ENCODE measurements around the gene DNM1. TPM values are rescaled to one million over a fixed set of nuclear protein-coding genes. Genes with fewer than 3 reads are reported as not detected.

DNM1 gene
- total and polyA plus RNA-seq, 3 experiments from 2014 or later, result 0.18 to 0.66 (median 0.26) TPM

- Mint-ChIP-seq H3K4me1 (peaks cover 0 to 3% (median 0%) of the 10 kb centered on the region in 3 donors), H3K4me3 (no peak overlapping the region), H3K27me3 (peaks cover 0 to 2% of the 10 kb centered on the region in 2 donors), H3K9me3 (no peaks in the 10 kb centered on the region), H3K36me3 (peaks cover 0 to 65% (median 13%) of the 10 kb centered on the region in 3 donors), H3K27ac (peak overlapping the region in 1 of 8 donors; percentile 52)
- POLR2A ChIA-PET, result no interaction called here
- no peaks in the 10 kb centered on the region for H3K9me3 ChIP-seq (ENCODE audit: low read length)
- DNase-seq, result no peak
- no peaks in the 10 kb centered on the region for H3K4me1 ChIP-seq (ENCODE audit: insufficient read depth, low read length)
- peaks cover 32% of the 10 kb centered on the region for H3K36me3 ChIP-seq (ENCODE audit: insufficient read depth, low read length)
- no peak overlapping the region for H3K4me3 ChIP-seq (ENCODE audit: low read length)
- CTCF ChIA-PET, result no interaction called here
- H3K27ac ChIP-seq (ENCODE audit: low read depth, low read length), result no peak overlapping the region
- H3K27me3 ChIP-seq (ENCODE audit: insufficient read depth, low read length, poor library complexity, severe bottlenecking), result no peaks in the 10 kb centered on the region
Measured at GRCh38 chr9:128168731-128169308, 34.4 kb upstream of the DNM1 start.

GRCh38 chr9:128169492-128169891 lies 33.7 kb upstream of the DNM1 start:
- no peak overlapping the region for H3K4me3 Mint-ChIP-seq
- Histone ChIP-seq H3K27ac (ENCODE audit: low read depth, low read length) (no peak overlapping the region), H3K4me1 (ENCODE audit: insufficient read depth, low read length) (no peaks in the 10 kb centered on the region), H3K4me3 (ENCODE audit: low read length) (no peak overlapping the region), H3K9me3 (ENCODE audit: low read length) (no peaks in the 10 kb centered on the region), H3K36me3 (ENCODE audit: insufficient read depth, low read length) (peaks cover 32% of the 10 kb centered on the region), H3K27me3 (ENCODE audit: insufficient read depth, low read length, poor library complexity, severe bottlenecking) (no peaks in the 10 kb centered on the region)
- CTCF ChIA-PET, result no interaction called here
- peaks cover 0 to 3% (median 0%) of the 10 kb centered on the region in 3 donors for H3K4me1 Mint-ChIP-seq
- no peak for DNase-seq
- peaks cover 0 to 63% (median 14%) of the 10 kb centered on the region in 3 donors for H3K36me3 Mint-ChIP-seq
- POLR2A ChIA-PET, result no interaction called here
- H3K27ac Mint-ChIP-seq, result peak overlapping the region in 1 of 8 donors; percentile 17
- no peaks in the 10 kb centered on the region for H3K9me3 Mint-ChIP-seq
- H3K27me3 Mint-ChIP-seq, result peaks cover 0 to 2% of the 10 kb centered on the region in 2 donors

GRCh38 chr9:128169925-128170324 lies 33.3 kb upstream of the DNM1 start:
- H3K9me3 Mint-ChIP-seq, result no peaks in the 10 kb centered on the region
- ChIA-PET POLR2A (interaction anchor here (0.6 kb wide), 1 partner anchor 27 kb away, joined by 3 read pairs; no protein-coding TSS in a partner anchor), CTCF (no interaction called here)
- no peak overlapping the region for H3K4me3 Mint-ChIP-seq
- Histone ChIP-seq H3K27ac (ENCODE audit: low read depth, low read length) (no peak overlapping the region), H3K9me3 (ENCODE audit: low read length) (no peaks in the 10 kb centered on the region), H3K27me3 (ENCODE audit: insufficient read depth, low read length, poor library complexity, severe bottlenecking) (no peaks in the 10 kb centered on the region), H3K4me1 (ENCODE audit: insufficient read depth, low read length) (no peaks in the 10 kb centered on the region), H3K36me3 (ENCODE audit: insufficient read depth, low read length) (peaks cover 32% of the 10 kb centered on the region), H3K4me3 (ENCODE audit: low read length) (no peak overlapping the region)
- DNase-seq, result no peak
- peaks cover 0 to 2% of the 10 kb centered on the region in 2 donors for H3K27me3 Mint-ChIP-seq
- peaks cover 0 to 62% (median 16%) of the 10 kb centered on the region in 3 donors for H3K36me3 Mint-ChIP-seq
- H3K4me1 Mint-ChIP-seq, result peaks cover 0 to 3% (median 0%) of the 10 kb centered on the region in 3 donors
- H3K27ac Mint-ChIP-seq, result peak overlapping the region in 1 of 8 donors; percentile 17

GRCh38 chr9:128174062-128174461 lies 29.1 kb upstream of the DNM1 start:
- peaks cover 0 to 67% (median 15%) of the 10 kb centered on the region in 3 donors for H3K36me3 Mint-ChIP-seq
- H3K27ac Mint-ChIP-seq, result peak overlapping the region in 2 of 8 donors; percentile 43 to 76
- H3K4me1 Mint-ChIP-seq, result no peaks in the 10 kb centered on the region
- no peaks in the 10 kb centered on the region for H3K27me3 ChIP-seq (ENCODE audit: insufficient read depth, low read length, poor library complexity, severe bottlenecking)
- H3K9me3 ChIP-seq (ENCODE audit: low read length), result no peaks in the 10 kb centered on the region
- no peak for DNase-seq
- no peak overlapping the region for H3K27ac ChIP-seq (ENCODE audit: low read depth, low read length)
- no peaks in the 10 kb centered on the region for H3K27me3 Mint-ChIP-seq
- ChIA-PET CTCF (interaction anchor here (1.9 kb wide), 1 partner anchor 17 kb away, joined by 6 read pairs; no protein-coding TSS in a partner anchor), POLR2A (no interaction called here)
- peaks cover 0 to 2% (median 0%) of the 10 kb centered on the region in 5 donors for H3K9me3 Mint-ChIP-seq
- peaks cover 37% of the 10 kb centered on the region for H3K36me3 ChIP-seq (ENCODE audit: insufficient read depth, low read length)
- H3K4me3 Mint-ChIP-seq, result no peak overlapping the region
- no peaks in the 10 kb centered on the region for H3K4me1 ChIP-seq (ENCODE audit: insufficient read depth, low read length)
- no peak overlapping the region for H3K4me3 ChIP-seq (ENCODE audit: low read length)

GRCh38 chr9:128175102-128175563 lies 28.0 kb upstream of the DNM1 start:
- no peak overlapping the region for H3K4me3 ChIP-seq (ENCODE audit: low read length)
- H3K27ac Mint-ChIP-seq, result no peak overlapping the region
- H3K4me1 ChIP-seq (ENCODE audit: insufficient read depth, low read length), result no peaks in the 10 kb centered on the region
- H3K27ac ChIP-seq (ENCODE audit: low read depth, low read length), result no peak overlapping the region
- H3K4me3 Mint-ChIP-seq, result no peak overlapping the region
- DNase-seq, result no peak
- peaks cover 0 to 4% (median 0%) of the 10 kb centered on the region in 5 donors for H3K9me3 Mint-ChIP-seq
- H3K36me3 Mint-ChIP-seq, result peaks cover 6 to 67% (median 11%) of the 10 kb centered on the region in 3 donors
- no peaks in the 10 kb centered on the region for H3K27me3 ChIP-seq (ENCODE audit: insufficient read depth, low read length, poor library complexity, severe bottlenecking)
- CTCF ChIA-PET, result interaction anchor here (1.9 kb wide), 1 partner anchor 16 kb away, joined by 6 read pairs; no protein-coding TSS in a partner anchor
- no peaks in the 10 kb centered on the region for H3K4me1 Mint-ChIP-seq
- H3K9me3 ChIP-seq (ENCODE audit: low read length), result no peaks in the 10 kb centered on the region
- no peaks in the 10 kb centered on the region for H3K27me3 Mint-ChIP-seq
- POLR2A ChIA-PET, result no interaction called here
- peaks cover 34% of the 10 kb centered on the region for H3K36me3 ChIP-seq (ENCODE audit: insufficient read depth, low read length)

GRCh38 chr9:128175726-128176125 lies 27.5 kb upstream of the DNM1 start:
- Histone ChIP-seq H3K27me3 (ENCODE audit: insufficient read depth, low read length, poor library complexity, severe bottlenecking) (no peaks in the 10 kb centered on the region), H3K4me3 (ENCODE audit: low read length) (no peak overlapping the region), H3K4me1 (ENCODE audit: insufficient read depth, low read length) (no peaks in the 10 kb centered on the region), H3K36me3 (ENCODE audit: insufficient read depth, low read length) (peaks cover 38% of the 10 kb centered on the region), H3K27ac (ENCODE audit: low read depth, low read length) (no peak overlapping the region), H3K9me3 (ENCODE audit: low read length) (no peaks in the 10 kb centered on the region)
- CTCF ChIA-PET, result interaction anchor here (1.9 kb wide), 1 partner anchor 15 kb away, joined by 6 read pairs; no protein-coding TSS in a partner anchor
- Mint-ChIP-seq H3K9me3 (peaks cover 0 to 4% (median 0%) of the 10 kb centered on the region in 5 donors), H3K36me3 (peaks cover 7 to 68% (median 10%) of the 10 kb centered on the region in 3 donors), H3K27ac (peak overlapping the region in 5 of 8 donors; percentile 26 to 57 (median 55)), H3K4me1 (no peaks in the 10 kb centered on the region), H3K27me3 (no peaks in the 10 kb centered on the region), H3K4me3 (no peak overlapping the region)
- POLR2A ChIA-PET, result no interaction called here
- no peak for DNase-seq

- peaks cover 7 to 81% (median 10%) of the 10 kb centered on the region in 3 donors for H3K36me3 Mint-ChIP-seq
- no peak overlapping the region for H3K4me3 ChIP-seq (ENCODE audit: low read length)
- H3K9me3 Mint-ChIP-seq, result peaks cover 0 to 4% (median 0%) of the 10 kb centered on the region in 5 donors
- H3K4me1 ChIP-seq (ENCODE audit: insufficient read depth, low read length), result no peaks in the 10 kb centered on the region
- POLR2A ChIA-PET, result no interaction called here
- no peaks in the 10 kb centered on the region for H3K27me3 ChIP-seq (ENCODE audit: insufficient read depth, low read length, poor library complexity, severe bottlenecking)
- H3K27me3 Mint-ChIP-seq, result no peaks in the 10 kb centered on the region
- H3K4me3 Mint-ChIP-seq, result no peak overlapping the region
- no peak overlapping the region for H3K27ac ChIP-seq (ENCODE audit: low read depth, low read length)
- peaks cover 0 to under 1% (median 0%) of the 10 kb centered on the region in 3 donors for H3K4me1 Mint-ChIP-seq
- no peak for DNase-seq
- CTCF ChIA-PET, result no interaction called here
- no peaks in the 10 kb centered on the region for H3K9me3 ChIP-seq (ENCODE audit: low read length)
- peaks cover 50% of the 10 kb centered on the region for H3K36me3 ChIP-seq (ENCODE audit: insufficient read depth, low read length)
- H3K27ac Mint-ChIP-seq, result no peak overlapping the region
Measured at GRCh38 chr9:128178806-128179431, 24.3 kb upstream of the DNM1 start.

GRCh38 chr9:128180001-128180400 lies 23.2 kb upstream of the DNM1 start:
- Histone ChIP-seq H3K36me3 (ENCODE audit: insufficient read depth, low read length) (peaks cover 50% of the 10 kb centered on the region), H3K4me3 (ENCODE audit: low read length) (no peak overlapping the region), H3K9me3 (ENCODE audit: low read length) (no peaks in the 10 kb centered on the region), H3K4me1 (ENCODE audit: insufficient read depth, low read length) (no peaks in the 10 kb centered on the region), H3K27me3 (ENCODE audit: insufficient read depth, low read length, poor library complexity, severe bottlenecking) (no peaks in the 10 kb centered on the region), H3K27ac (ENCODE audit: low read depth, low read length) (no peak overlapping the region)
- no peak for DNase-seq
- Mint-ChIP-seq H3K4me3 (no peak overlapping the region), H3K4me1 (peaks cover 0 to 4% (median 1%) of the 10 kb centered on the region in 3 donors), H3K27ac (no peak overlapping the region), H3K36me3 (peaks cover 6 to 77% (median 7%) of the 10 kb centered on the region in 3 donors), H3K9me3 (peaks cover 0 to 4% (median 0%) of the 10 kb centered on the region in 5 donors), H3K27me3 (no peaks in the 10 kb centered on the region)
- ChIA-PET POLR2A (no interaction called here), CTCF (no interaction called here)

All from CD8-positive, alpha-beta memory T cell (primary cell).